Measurements from ENCODE around the gene SLC28A3. TPM values are rescaled to one million over a fixed set of nuclear protein-coding genes. Genes with fewer than 3 reads are reported as not detected.

Gene SLC28A3
- total RNA-seq, 1 experiment from 2014 or later: not detected

DNA sequence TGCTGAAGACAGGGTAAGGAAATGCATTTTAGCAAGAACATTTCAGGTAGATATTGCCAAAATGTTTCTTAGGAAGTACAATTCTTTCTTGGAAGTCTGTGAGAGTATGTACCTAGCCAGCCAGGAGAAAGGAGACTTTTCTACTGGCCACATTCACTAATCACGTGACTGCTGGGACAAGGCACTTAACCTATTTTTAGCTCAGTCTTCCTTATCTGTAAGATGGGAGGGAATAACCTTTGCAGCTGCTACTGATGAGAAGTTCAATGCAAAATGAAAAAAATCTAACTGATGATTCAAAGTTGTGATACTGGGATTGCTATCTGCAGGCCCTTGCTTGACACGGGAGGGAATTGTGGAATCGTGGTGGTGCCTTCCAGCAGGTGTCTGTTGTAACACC lies 42.6 kb upstream of the SLC28A3 start:
- DNase-seq (ENCODE audit: low spot score): no peak
- no peaks in the 10 kb centered on the region for H3K9me3 Mint-ChIP-seq
- H3K27me3 Mint-ChIP-seq (ENCODE audit: low read depth): no peaks in the 10 kb centered on the region; the same call in 1 of the 2 replicates
- H3K27ac Mint-ChIP-seq: no peak overlapping the region
- POLR2A ChIA-PET: no interaction called here
- H3K4me3 Mint-ChIP-seq: no peak overlapping the region
- no peak for ATAC-seq
- H3K4me1 Mint-ChIP-seq: no peaks in the 10 kb centered on the region
- H3K36me3 Mint-ChIP-seq: no peaks in the 10 kb centered on the region
- CTCF ChIA-PET: interaction anchor here (1.3 kb wide), 1 partner anchor 14 kb away, joined by 3 read pairs; no protein-coding TSS in a partner anchor
- TF ChIP-seq ZNF263 (CRISPR knock-in tag; IDR thresholded peaks at IDR 0.05; ENCODE audit: low read depth) (no peak), FOXJ3 (CRISPR knock-in tag; IDR thresholded peaks at IDR 0.05; ENCODE audit: borderline replicate concordance) (no peak), ZNF232 (CRISPR knock-in tag; IDR thresholded peaks at IDR 0.05) (no peak), IRF2 (CRISPR knock-in tag; IDR thresholded peaks at IDR 0.05; ENCODE audit: borderline replicate concordance, low read depth) (no peak), CBFB (CRISPR knock-in tag; IDR thresholded peaks at IDR 0.05; ENCODE audit: low read depth) (no peak), ETV6 (CRISPR knock-in tag; IDR thresholded peaks at IDR 0.05) (no peak), OVOL2 (CRISPR knock-in tag; IDR thresholded peaks at IDR 0.05; ENCODE audit: borderline replicate concordance) (no peak), EMX1 (CRISPR knock-in tag; IDR thresholded peaks at IDR 0.05) (no peak), RELA (CRISPR knock-in tag; IDR thresholded peaks at IDR 0.05; ENCODE audit: borderline replicate concordance) (no peak), ZNF396 (CRISPR knock-in tag; IDR thresholded peaks at IDR 0.05; ENCODE audit: borderline replicate concordance) (no peak)
- TF ChIP-seq, protein P1, sequence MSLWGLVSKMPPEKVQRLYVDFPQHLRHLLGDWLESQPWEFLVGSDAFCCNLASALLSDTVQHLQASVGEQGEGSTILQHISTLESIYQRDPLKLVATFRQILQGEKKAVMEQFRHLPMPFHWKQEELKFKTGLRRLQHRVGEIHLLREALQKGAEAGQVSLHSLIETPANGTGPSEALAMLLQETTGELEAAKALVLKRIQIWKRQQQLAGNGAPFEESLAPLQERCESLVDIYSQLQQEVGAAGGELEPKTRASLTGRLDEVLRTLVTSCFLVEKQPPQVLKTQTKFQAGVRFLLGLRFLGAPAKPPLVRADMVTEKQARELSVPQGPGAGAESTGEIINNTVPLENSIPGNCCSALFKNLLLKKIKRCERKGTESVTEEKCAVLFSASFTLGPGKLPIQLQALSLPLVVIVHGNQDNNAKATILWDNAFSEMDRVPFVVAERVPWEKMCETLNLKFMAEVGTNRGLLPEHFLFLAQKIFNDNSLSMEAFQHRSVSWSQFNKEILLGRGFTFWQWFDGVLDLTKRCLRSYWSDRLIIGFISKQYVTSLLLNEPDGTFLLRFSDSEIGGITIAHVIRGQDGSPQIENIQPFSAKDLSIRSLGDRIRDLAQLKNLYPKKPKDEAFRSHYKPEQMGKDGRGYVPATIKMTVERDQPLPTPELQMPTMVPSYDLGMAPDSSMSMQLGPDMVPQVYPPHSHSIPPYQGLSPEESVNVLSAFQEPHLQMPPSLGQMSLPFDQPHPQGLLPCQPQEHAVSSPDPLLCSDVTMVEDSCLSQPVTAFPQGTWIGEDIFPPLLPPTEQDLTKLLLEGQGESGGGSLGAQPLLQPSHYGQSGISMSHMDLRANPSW (CRISPR knock-in tag; conservative IDR thresholded peaks at IDR 0.05; ENCODE audit: low read depth): no peak
- TF ChIP-seq, protein P2, sequence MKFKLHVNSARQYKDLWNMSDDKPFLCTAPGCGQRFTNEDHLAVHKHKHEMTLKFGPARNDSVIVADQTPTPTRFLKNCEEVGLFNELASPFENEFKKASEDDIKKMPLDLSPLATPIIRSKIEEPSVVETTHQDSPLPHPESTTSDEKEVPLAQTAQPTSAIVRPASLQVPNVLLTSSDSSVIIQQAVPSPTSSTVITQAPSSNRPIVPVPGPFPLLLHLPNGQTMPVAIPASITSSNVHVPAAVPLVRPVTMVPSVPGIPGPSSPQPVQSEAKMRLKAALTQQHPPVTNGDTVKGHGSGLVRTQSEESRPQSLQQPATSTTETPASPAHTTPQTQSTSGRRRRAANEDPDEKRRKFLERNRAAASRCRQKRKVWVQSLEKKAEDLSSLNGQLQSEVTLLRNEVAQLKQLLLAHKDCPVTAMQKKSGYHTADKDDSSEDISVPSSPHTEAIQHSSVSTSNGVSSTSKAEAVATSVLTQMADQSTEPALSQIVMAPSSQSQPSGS (CRISPR knock-in tag; IDR thresholded peaks at IDR 0.05; ENCODE audit: borderline replicate concordance, low read depth): no peak

DNA sequence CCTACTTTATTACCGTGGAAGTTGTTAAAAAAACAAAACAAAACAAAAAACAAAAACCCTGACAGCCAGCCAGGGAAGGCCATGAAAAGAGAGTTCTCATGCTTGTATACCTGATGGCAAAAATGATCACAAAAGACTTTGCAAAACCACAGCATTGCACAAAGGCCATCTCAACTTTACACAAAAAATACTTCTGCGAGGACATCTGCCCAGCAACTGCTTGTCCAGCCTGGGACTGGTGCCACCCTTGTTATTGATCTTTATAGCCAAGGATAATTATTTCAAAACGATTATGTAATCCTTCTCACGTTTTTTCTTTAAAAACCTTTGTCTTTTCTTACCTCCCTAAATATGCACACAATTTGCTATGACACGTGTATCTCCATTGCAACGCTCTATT lies 42.2 kb upstream of the SLC28A3 start:
- ChIA-PET CTCF (interaction anchor here (1.3 kb wide), 1 partner anchor 15 kb away, joined by 3 read pairs; no protein-coding TSS in a partner anchor), POLR2A (no interaction called here)
- no peaks in the 10 kb centered on the region for H3K9me3 Mint-ChIP-seq
- TF ChIP-seq CBFB (CRISPR knock-in tag; IDR thresholded peaks at IDR 0.05; ENCODE audit: low read depth): no peak
- TF ChIP-seq, protein P3, sequence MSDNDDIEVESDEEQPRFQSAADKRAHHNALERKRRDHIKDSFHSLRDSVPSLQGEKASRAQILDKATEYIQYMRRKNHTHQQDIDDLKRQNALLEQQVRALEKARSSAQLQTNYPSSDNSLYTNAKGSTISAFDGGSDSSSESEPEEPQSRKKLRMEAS (CRISPR knock-in tag; IDR thresholded peaks at IDR 0.05): no peak
- no peak for TF ChIP-seq TEAD1 (CRISPR knock-in tag; IDR thresholded peaks at IDR 0.05)
- TF ChIP-seq, protein P1 (CRISPR knock-in tag; conservative IDR thresholded peaks at IDR 0.05; ENCODE audit: low read depth): no peak
- no peak for TF ChIP-seq NR1H2 (CRISPR knock-in tag; IDR thresholded peaks at IDR 0.05)
- no peak for TF ChIP-seq MXD4 (CRISPR knock-in tag; IDR thresholded peaks at IDR 0.05; ENCODE audit: borderline replicate concordance)
- no peak for TF ChIP-seq ELF4 (CRISPR knock-in tag; IDR thresholded peaks at IDR 0.05; ENCODE audit: low read depth)
- no peak for TF ChIP-seq ZBTB21 (CRISPR knock-in tag; IDR thresholded peaks at IDR 0.05; ENCODE audit: borderline replicate concordance)
- TF ChIP-seq FOXK1 (CRISPR knock-in tag; IDR thresholded peaks at IDR 0.05): no peak
- TF ChIP-seq, protein P4, sequence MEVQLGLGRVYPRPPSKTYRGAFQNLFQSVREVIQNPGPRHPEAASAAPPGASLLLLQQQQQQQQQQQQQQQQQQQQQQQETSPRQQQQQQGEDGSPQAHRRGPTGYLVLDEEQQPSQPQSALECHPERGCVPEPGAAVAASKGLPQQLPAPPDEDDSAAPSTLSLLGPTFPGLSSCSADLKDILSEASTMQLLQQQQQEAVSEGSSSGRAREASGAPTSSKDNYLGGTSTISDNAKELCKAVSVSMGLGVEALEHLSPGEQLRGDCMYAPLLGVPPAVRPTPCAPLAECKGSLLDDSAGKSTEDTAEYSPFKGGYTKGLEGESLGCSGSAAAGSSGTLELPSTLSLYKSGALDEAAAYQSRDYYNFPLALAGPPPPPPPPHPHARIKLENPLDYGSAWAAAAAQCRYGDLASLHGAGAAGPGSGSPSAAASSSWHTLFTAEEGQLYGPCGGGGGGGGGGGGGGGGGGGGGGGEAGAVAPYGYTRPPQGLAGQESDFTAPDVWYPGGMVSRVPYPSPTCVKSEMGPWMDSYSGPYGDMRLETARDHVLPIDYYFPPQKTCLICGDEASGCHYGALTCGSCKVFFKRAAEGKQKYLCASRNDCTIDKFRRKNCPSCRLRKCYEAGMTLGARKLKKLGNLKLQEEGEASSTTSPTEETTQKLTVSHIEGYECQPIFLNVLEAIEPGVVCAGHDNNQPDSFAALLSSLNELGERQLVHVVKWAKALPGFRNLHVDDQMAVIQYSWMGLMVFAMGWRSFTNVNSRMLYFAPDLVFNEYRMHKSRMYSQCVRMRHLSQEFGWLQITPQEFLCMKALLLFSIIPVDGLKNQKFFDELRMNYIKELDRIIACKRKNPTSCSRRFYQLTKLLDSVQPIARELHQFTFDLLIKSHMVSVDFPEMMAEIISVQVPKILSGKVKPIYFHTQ (CRISPR knock-in tag; IDR thresholded peaks at IDR 0.05): no peak
- no peak for TF ChIP-seq NR2C2 (CRISPR knock-in tag; IDR thresholded peaks at IDR 0.05)
- no peak for TF ChIP-seq KAT7 (CRISPR knock-in tag; IDR thresholded peaks at IDR 0.05; ENCODE audit: borderline replicate concordance)
- TF ChIP-seq, protein P5, sequence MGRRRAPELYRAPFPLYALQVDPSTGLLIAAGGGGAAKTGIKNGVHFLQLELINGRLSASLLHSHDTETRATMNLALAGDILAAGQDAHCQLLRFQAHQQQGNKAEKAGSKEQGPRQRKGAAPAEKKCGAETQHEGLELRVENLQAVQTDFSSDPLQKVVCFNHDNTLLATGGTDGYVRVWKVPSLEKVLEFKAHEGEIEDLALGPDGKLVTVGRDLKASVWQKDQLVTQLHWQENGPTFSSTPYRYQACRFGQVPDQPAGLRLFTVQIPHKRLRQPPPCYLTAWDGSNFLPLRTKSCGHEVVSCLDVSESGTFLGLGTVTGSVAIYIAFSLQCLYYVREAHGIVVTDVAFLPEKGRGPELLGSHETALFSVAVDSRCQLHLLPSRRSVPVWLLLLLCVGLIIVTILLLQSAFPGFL (CRISPR knock-in tag; IDR thresholded peaks at IDR 0.05; ENCODE audit: borderline replicate concordance): no peak
- DNase-seq (ENCODE audit: low spot score) (no peak), ATAC-seq (no peak)
- H3K27ac Mint-ChIP-seq: no peak overlapping the region
- H3K4me1 Mint-ChIP-seq: no peaks in the 10 kb centered on the region
- no peaks in the 10 kb centered on the region for H3K36me3 Mint-ChIP-seq
- no peak overlapping the region for H3K4me3 Mint-ChIP-seq
- no peaks in the 10 kb centered on the region; the same call in 1 of the 2 replicates for H3K27me3 Mint-ChIP-seq (ENCODE audit: low read depth)

All from WTC11 (cell line).